Psoas muscle (tissue), 8 donors: Measurements from ENCODE around the gene DCXR. TPM values are rescaled to one million over a fixed set of nuclear protein-coding genes. Genes with fewer than 3 reads are reported as not detected.

Experiments used
- ATAC-seq, 4 donors: fragments of 200-7000 bp; cut with Tn5 transposase; one replicate each; pipeline ENCODE4 v1.9.1; 2020; ENCODE audit warnings: moderate library complexity in 3 of 4, mild to moderate bottlenecking in 2 of 4
- DNase-seq, 2 donors: peaks; one replicate each; pipeline ENCODE4 v3.0.0-alpha.2; 2020
- H3K27ac ChIP-seq: fragments of 200-600 bp; one replicate; pipeline ENCODE4 v1.8.0; 2022
- H3K27me3 ChIP-seq, 3 donors: fragments of 200-600 bp in 1 of 3; one replicate each; pipeline versions ENCODE4 v1.6.1 to v1.8.0; 2013 to 2022; ENCODE audit warnings: low read length in 2 of 3, mild to moderate bottlenecking in 2 of 3, moderate library complexity in 1 of 3; ENCODE audit not compliant: insufficient read depth in 3 of 3
- H3K36me3 ChIP-seq, 2 donors: fragments of 200-600 bp in 1 of 2; one replicate each; pipeline versions ENCODE4 v1.6.1 to v1.8.0; 2013 to 2022; ENCODE audit warnings: low read depth in 1 of 2, mild to moderate bottlenecking in 1 of 2, moderate library complexity in 1 of 2; ENCODE audit not compliant: insufficient read depth in 1 of 2
- H3K4me1 ChIP-seq: fragments of 200-600 bp; one replicate; pipeline ENCODE4 v1.8.0; 2022
- H3K4me3 ChIP-seq: fragments of 200-600 bp; one replicate; pipeline ENCODE4 v1.8.0; 2022; ENCODE audit warnings: mild to moderate bottlenecking
- H3K9me3 ChIP-seq: fragments of 200-600 bp; one replicate; pipeline ENCODE4 v1.8.0; 2022
- WGBS, 3 donors: extraction: QIAGEN DNeasy Blood & Tissue Kit; methylation state at CpG; one replicate each; pipeline versions ENCODE4 v1.1.6 to v1.1.7; 2013; 5-methylcytosine and 5-hydroxymethylcytosine counted together
- intact Hi-C, 2 donors: fragments of 100-400 bp; cut with DNase I; formaldehyde crosslinking; loops; one replicate each; pipeline versions ENCODE4 v1.11.0 to v1.14.2; 2022
- polyA plus RNA-seq, 3 donors: library from polyadenylated mRNA; stranded (reverse); fragments of 200-250 nt; gene quantifications; one replicate each; pipeline ENCODE4 v1.2.3, GENCODE V29; 2013
- total RNA-seq, 4 donors: library from RNA; stranded (reverse); fragmentation: NEBNext Ultra II Directional in 2 of 4; extraction: Animal tissue kit (Norgen Biotek cat#: 25700) in 2 of 4; gene quantifications; one replicate each; pipeline versions ENCODE4 v1.2.1 to v1.2.4, GENCODE V29; 2021 to 2023
- TF ChIP-seq, protein P1 (sequence below): fragments of 200-600 bp; IDR thresholded peaks from one replicate; pipeline ENCODE4 v1.8.0; 2022; ENCODE audit warnings: antibody characterized with exemption
- donor health status: healthy with polysubstance abuse.
- donor health status: DM: no; HTN: no; CAD: no; lungs with moderate emphysema.
- donor health status: Bipolar disorder and iron deficiency.
- donor health status: healthy.
- donor health status: DM: yes; HTN: yes; CAD: no.
- donor health status: DM: no; HTN: no; CAD: no.
- donor health status: DM: no; HTN: no; CAD: no.
- donor health status: DM: yes; HTN: yes; CAD: no.

DCXR gene
- total and polyA plus RNA-seq, 7 donors, result 111 to 216 (median 147) TPM

GRCh38 chr17:82007495-82008257, 29.8 kb downstream of the DCXR start:
- intact Hi-C loops, result no loop called here
- ATAC-seq (no peak), DNase-seq (no peak)
- Histone ChIP-seq H3K27ac (no peak overlapping the region), H3K4me1 (peaks cover 22% of the 10 kb centered on the region), H3K9me3 (no peaks in the 10 kb centered on the region), H3K36me3 (peaks cover 0 to 33% of the 10 kb centered on the region in 2 donors), H3K4me3 (no peak overlapping the region), H3K27me3 (no peaks in the 10 kb centered on the region)
- TF ChIP-seq, protein P1, sequence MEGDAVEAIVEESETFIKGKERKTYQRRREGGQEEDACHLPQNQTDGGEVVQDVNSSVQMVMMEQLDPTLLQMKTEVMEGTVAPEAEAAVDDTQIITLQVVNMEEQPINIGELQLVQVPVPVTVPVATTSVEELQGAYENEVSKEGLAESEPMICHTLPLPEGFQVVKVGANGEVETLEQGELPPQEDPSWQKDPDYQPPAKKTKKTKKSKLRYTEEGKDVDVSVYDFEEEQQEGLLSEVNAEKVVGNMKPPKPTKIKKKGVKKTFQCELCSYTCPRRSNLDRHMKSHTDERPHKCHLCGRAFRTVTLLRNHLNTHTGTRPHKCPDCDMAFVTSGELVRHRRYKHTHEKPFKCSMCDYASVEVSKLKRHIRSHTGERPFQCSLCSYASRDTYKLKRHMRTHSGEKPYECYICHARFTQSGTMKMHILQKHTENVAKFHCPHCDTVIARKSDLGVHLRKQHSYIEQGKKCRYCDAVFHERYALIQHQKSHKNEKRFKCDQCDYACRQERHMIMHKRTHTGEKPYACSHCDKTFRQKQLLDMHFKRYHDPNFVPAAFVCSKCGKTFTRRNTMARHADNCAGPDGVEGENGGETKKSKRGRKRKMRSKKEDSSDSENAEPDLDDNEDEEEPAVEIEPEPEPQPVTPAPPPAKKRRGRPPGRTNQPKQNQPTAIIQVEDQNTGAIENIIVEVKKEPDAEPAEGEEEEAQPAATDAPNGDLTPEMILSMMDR, result no peak
- WGBS, 3 donors, result 55 to 79% (median 69%) methylated on average over 27 to 30 of the region's 30 CpGs

- 78 to 85% (median 83%) methylated on average over 6 of the region's 6 CpGs for WGBS, 3 donors
- peaks cover 28% of the 10 kb centered on the region for H3K4me1 ChIP-seq
- ATAC-seq, result no peak
- H3K9me3 ChIP-seq, result no peaks in the 10 kb centered on the region
- no peak overlapping the region for H3K4me3 ChIP-seq
- no peak overlapping the region for H3K27ac ChIP-seq
- TF ChIP-seq, protein P1, result no peak
- no peak for DNase-seq
- intact Hi-C loops, result no loop called here
- H3K27me3 ChIP-seq, result no peaks in the 10 kb centered on the region
- H3K36me3 ChIP-seq, result peaks cover 0 to 29% of the 10 kb centered on the region in 2 donors
Measured at GRCh38 chr17:82007228-82007494, 30.3 kb downstream of the DCXR start.

GRCh38 chr17:82006468-82007227, 30.8 kb downstream of the DCXR start:
- TF ChIP-seq, protein P1, result no peak
- Histone ChIP-seq H3K4me1 (peaks cover 33% of the 10 kb centered on the region), H3K27me3 (no peaks in the 10 kb centered on the region), H3K27ac (no peak overlapping the region), H3K36me3 (peaks cover 0 to 24% of the 10 kb centered on the region in 2 donors), H3K4me3 (no peak overlapping the region), H3K9me3 (no peaks in the 10 kb centered on the region)
- 64 to 69% (median 64%) methylated on average over 23 to 24 of the region's 24 CpGs for WGBS, 3 donors
- no peak for ATAC-seq
- intact Hi-C loops, result no loop called here
- DNase-seq, result no peak

- H3K4me1 ChIP-seq, result peaks cover 41% of the 10 kb centered on the region
Measured at GRCh38 chr17:82005701-82006348, 31.7 kb downstream of the DCXR start.

More at GRCh38 chr17:82005701-82006348, 31.7 kb downstream of the DCXR start:
- no peak overlapping the region for H3K4me3 ChIP-seq
- H3K27ac ChIP-seq, result no peak overlapping the region
- intact Hi-C loops, result no loop called here
- WGBS, 3 donors, result 81 to 88% (median 81%) methylated on average over 29 to 30 of the region's 30 CpGs
- H3K27me3 ChIP-seq, result no peaks in the 10 kb centered on the region
- TF ChIP-seq, protein P1, result no peak
- peaks cover 0 to 17% of the 10 kb centered on the region in 2 donors for H3K36me3 ChIP-seq
- DNase-seq (no peak), ATAC-seq (no peak)
- H3K9me3 ChIP-seq, result no peaks in the 10 kb centered on the region
